HG03039 (cell line): Measurements from ENCODE around the gene DDX49.
"Not testable (repeated sequence)": the region's sequence is repeated elsewhere in the genome, so short reads cannot be mapped to it uniquely, and the experiment has no call there.

Experiments used
- ATAC-seq: cut with Tn5 transposase; IDR thresholded peaks from one replicate; pipeline ENCODE4 v1.9.1; 2021; ENCODE audit warnings: mild to moderate bottlenecking, moderate library complexity; ENCODE audit not compliant: unreplicated experiment

Gene DDX49

GRCh38 chr19:18908917-18909619 lies 10.4 kb upstream of the DDX49 start:
- ATAC-seq, result no peak

DNA sequence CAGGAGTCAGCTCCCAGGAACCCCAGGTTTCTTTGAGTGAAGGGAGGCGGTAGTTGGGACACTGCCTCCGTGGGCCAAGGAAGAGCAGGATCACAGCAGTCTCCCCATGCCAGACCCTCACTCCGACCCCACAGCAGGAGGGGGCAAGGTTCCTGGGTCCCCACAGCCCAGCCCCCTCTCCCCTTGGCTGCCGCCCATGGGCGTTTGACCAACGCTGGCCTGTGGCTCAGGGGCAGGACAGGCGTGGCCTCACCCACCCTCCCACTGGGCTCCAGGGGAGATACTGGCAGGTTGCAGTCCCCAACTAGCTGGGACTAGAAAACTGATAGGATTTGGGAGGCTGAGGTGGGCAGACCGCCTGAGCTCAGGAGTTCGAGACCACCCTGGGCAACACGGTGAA lies 9.5 kb upstream of the DDX49 start:
- no peak for ATAC-seq

DNA sequence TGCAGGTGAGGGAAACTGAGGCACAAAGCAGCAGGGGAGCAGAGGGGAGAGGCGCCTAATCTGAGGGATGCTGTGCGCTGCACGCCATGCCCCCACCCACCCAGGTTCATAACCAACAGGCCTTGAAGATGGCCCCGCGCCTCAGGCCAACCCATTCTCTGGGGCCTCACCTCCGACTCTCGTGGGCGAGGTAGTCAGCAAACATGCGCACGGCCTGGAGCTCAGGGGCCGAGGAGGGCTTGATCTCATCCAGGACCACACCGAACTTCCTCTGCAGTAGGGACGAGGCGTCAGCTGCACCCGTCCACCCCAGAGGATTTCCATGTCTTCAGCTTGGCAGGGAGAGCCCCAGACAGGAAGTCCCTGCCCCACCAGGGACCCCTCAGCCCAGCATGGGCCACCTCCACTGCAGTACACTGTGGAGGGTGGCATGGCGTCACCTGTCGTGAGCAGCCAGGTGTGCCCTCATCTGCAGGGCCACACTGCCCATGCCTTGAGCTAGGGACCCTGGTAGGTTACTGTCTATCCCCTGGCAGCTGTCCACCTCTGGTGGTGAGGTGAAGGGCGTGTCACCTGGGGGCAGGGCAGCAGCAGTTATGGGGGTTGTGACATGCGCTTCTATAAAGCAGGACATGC lies 8.6 kb upstream of the DDX49 start:
- no peak for ATAC-seq

- no peak for ATAC-seq
Measured at GRCh38 chr19:18912933-18913332, 6.6 kb upstream of the DDX49 start.

DNA sequence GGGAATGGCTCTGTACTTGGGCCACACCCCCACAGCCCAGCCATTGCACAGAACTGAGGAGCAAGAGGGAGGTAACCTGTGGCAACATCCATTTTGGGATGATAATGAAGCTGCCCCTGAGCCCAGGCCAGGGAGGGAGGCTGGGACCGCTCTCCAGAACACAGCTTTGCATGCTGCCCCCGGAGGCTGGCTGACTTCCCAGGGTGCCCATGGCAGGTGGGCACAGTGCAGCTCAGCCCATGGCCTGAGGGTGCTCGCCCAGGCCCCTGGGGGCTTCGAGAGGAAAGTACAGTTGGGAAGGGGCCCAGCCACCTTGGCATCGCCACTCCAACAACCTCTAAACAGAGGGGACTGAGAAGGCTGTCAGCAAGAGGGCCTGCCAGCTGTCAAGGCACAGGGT lies 6.0 kb upstream of the DDX49 start:
- ATAC-seq, result no peak

DNA sequence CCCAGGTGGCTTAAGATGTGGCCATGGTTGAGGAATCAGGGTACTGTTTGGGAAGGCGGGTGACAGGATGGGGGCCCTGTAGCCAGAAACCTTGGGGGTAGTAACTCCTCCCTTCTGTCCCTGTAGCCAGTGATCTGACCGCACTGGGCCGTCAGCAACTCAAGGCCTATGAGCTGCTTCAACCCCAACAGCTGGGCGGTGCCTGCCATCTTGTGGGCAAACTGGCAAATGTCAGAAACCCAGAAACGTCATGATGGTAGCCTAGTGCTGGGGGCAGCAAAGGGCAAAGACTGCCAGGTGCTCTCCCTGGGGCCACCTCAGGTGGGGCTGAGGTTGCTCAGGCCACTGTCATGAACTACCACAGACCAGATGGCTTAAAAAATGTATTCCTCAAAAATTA lies 3.9 kb upstream of the DDX49 start:
- ATAC-seq, result no peak

GRCh38 chr19:18917593-18917992 lies 1.9 kb upstream of the DDX49 start:
- ATAC-seq, result not testable (repeated sequence)

- ATAC-seq, result no peak
Measured at GRCh38 chr19:18919900-18920214, 342 bp downstream of the DDX49 start.

GRCh38 chr19:18920400-18920799 lies 885 bp downstream of the DDX49 start:
- ATAC-seq, result no peak

DNA sequence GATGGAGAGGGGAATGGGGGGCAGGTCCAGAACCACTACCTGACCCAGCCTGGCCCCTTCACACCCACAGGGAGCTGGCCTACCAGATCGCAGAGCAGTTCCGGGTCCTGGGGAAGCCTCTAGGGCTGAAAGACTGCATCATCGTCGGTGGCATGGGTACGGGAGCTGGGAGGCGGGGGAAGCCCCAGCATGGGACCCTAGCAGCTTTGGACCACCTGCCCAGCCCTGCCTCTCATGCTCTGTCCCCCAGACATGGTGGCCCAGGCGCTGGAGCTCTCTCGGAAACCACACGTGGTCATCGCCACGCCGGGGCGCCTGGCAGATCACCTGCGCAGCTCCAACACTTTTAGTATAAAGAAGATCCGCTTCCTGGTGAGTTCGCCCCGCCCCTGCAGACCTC lies 2.1 kb downstream of the DDX49 start:
- ATAC-seq, result no peak

GRCh38 chr19:18922228-18922985 lies 2.9 kb downstream of the DDX49 start:
- no peak for ATAC-seq

DNA sequence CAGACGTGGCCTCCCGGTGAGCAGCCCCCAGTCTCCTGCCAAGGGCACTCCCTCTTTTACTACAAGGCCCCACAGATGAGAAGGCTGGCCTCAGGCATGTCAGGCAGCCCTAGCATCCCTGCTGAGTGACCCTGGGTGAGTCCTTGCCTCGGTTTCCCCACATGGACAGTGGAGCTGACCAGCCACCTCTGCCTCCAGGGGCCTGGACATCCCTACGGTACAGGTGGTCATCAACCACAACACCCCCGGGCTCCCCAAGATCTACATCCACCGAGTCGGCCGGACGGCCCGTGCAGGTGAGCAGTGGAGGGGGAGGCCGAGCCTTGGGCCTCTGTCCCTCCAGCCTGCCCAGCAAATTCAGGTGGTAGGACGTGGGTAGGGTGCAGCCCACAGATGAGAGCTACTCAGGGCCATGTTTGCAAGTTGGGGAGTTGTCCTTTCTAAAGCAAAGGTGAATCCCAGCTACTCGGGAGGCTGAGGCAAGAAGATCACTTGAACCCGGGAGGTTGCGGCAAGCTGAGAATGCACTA lies 5.2 kb downstream of the DDX49 start:
- no peak for ATAC-seq

GRCh38 chr19:18928018-18928805 lies 8.7 kb downstream of the DDX49 start:
- ATAC-seq, result no peak

GRCh38 chr19:18929311-18929710 lies 9.8 kb downstream of the DDX49 start:
- ATAC-seq, result no peak

GRCh38 chr19:18931316-18932162 lies 12.0 kb downstream of the DDX49 start:
- ATAC-seq, result no peak

GRCh38 chr19:18932216-18932841 lies 12.8 kb downstream of the DDX49 start:
- no peak for ATAC-seq

GRCh38 chr19:18933297-18933696 lies 13.8 kb downstream of the DDX49 start:
- no peak for ATAC-seq

DNA sequence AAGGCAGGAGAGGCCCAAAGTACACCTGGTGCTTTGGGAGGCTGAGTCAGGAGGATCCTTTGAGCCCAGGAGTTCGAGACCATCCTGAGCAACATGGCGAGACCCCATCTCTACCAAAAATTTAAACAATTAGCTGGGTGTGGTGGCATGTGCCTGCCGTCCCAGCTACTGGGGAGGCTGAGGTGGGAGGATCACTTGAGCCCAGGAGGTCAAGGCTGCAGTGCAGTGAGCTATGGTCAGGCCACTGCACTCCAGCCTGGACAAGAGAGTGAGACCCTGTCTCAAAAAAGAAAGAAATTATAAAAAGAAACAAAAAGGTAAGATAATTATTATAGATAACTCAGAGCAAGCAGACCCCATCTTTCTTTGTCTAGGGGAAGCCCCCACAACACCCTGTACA lies 19.6 kb downstream of the DDX49 start:
- ATAC-seq, result no peak

- no peak for ATAC-seq
Measured at GRCh38 chr19:18939922-18940768, 20.6 kb downstream of the DDX49 start.
